NT2/D1 (cell line): Measurements from ENCODE around the gene RNASE7.

ENCODE experiments used
- SUZ12 ChIP-seq: IDR thresholded peaks from 2 replicates; pipeline ENCODE4 v1.6.1; 2011; ENCODE audit not compliant: insufficient read length, insufficient read depth; ENCODE audit errors: extremely low read depth
- YY1 ChIP-seq: IDR thresholded peaks from 2 replicates; pipeline ENCODE4 v1.6.1; 2011; ENCODE audit not compliant: insufficient read length, insufficient read depth
- ZNF274 ChIP-seq: IDR thresholded peaks from 2 replicates; pipeline ENCODE4 v1.6.1; 2011; ENCODE audit warnings: mild to moderate bottlenecking, low read depth, low read length

DNA sequence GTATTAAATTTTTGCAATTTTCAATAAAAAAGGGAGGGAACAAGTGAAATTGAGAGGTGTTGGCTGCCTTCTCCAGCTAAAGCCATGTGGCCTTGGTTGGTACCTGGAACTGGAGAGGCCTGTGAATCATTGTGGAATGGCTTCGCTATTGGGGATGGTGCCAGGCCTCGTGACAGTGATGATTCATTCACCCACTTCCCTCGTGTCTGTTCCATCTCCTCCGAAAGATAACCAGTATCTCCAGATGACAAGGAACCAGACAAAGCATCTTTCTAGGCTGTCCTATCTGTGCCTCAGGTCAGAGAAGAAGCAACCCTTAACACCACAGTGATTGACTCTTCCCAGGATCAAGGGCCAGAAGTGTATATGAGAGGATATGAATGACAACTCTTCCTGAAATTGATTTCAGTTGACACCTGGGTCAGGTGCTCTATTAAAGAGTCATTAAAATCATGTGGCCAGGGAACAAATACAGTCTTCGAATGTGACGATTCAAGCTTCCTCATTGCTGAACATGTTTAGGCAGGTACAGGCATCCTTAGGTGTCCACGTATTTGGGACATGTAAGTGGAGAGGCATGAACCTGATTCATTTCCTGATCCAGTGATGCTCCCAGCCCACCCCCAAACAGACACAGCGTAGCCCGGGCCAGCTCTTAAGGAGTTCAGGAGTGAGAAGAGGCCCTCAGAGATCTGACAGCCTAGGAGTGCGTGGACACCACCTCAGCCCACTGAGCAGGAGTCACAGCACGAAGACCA is at the start of gene RNASE7:
- TF ChIP-seq YY1 (no peak), SUZ12 (no peak), ZNF274 (no peak)
